ENCODE data around the gene ITGAL. TPM values are rescaled to one million over a fixed set of nuclear protein-coding genes. Genes with fewer than 3 reads are reported as not detected.

The ITGAL gene
- total RNA-seq, 1 experiment from 2014 or later = 0.50 TPM

- H2AFZ ChIP-seq = no peak overlapping the region
- no peaks in the 10 kb centered on the region for H3K9me2 ChIP-seq (ENCODE audit: insufficient read depth)
- H3K79me2 ChIP-seq (ENCODE audit: low read depth) = peaks cover 19% of the 10 kb centered on the region
- H3K4me3 ChIP-seq = no peak overlapping the region
- CTCF ChIA-PET = interaction anchor here (1.6 kb wide), 1 partner anchor 18 kb away, joined by 6 read pairs; the partner anchor contains the start of gene ZNF747
- no peaks in the 10 kb centered on the region for H4K20me1 ChIP-seq (ENCODE audit: insufficient read depth)
- H3K4me2 ChIP-seq = no peak overlapping the region
- no peak for DNase-seq
- H3K27me3 ChIP-seq (ENCODE audit: insufficient read depth, low read depth) = no peaks in the 10 kb centered on the region
- H3K27ac ChIP-seq = no peak overlapping the region
- TF ChIP-seq CTCF (conservative IDR thresholded peaks at IDR 0.05) (no peak), EZH2 (IDR thresholded peaks at IDR 0.05; ENCODE audit: low read depth) (no peak)
- BruUV-seq (replicated peaks) = no TSS peak
- H3F3A ChIP-seq (ENCODE audit: insufficient read depth, low read depth) = peaks cover 20% of the 10 kb centered on the region
- H3K36me3 ChIP-seq (ENCODE audit: low read depth) = no peaks in the 10 kb centered on the region
- H3K4me1 ChIP-seq (replicated peaks; ENCODE audit: insufficient read depth) = peaks cover 8% of the 10 kb centered on the region
- no peaks in the 10 kb centered on the region for H3K9me3 ChIP-seq (ENCODE audit: insufficient read depth, low read depth)
- POLR2A ChIA-PET (ENCODE audit: unreplicated experiment) = no interaction called here
- intact Hi-C loops (cut with micrococcal nuclease; ENCODE audit: unreplicated experiment) = loop anchor here (10.0 kb wide), 1 partner anchor 211 kb away; the partner anchor contains the start of genes CFAP119 and RNF40
These were observed 80.9 kb downstream of the ITGAL start for GRCh38 chr16:30553393-30553899.

- ChIA-PET CTCF (interaction anchor here (1.6 kb wide), 1 partner anchor 20 kb away, joined by 6 read pairs; the partner anchor contains the start of gene ZNF747), POLR2A (ENCODE audit: unreplicated experiment) (interaction anchor here (0.6 kb wide), 1 partner anchor 21 kb away, joined by 3 read pairs; no protein-coding TSS in a partner anchor)
- TF ChIP-seq EZH2 (IDR thresholded peaks at IDR 0.05; ENCODE audit: low read depth) (no peak), CTCF (conservative IDR thresholded peaks at IDR 0.05) (no peak)
- H3K79me2 ChIP-seq (ENCODE audit: low read depth) = peaks cover 19% of the 10 kb centered on the region
- no peaks in the 10 kb centered on the region for H3K36me3 ChIP-seq (ENCODE audit: low read depth)
- H3K27me3 ChIP-seq (ENCODE audit: insufficient read depth, low read depth) = no peaks in the 10 kb centered on the region
- DNase-seq = no peak
- no peaks in the 10 kb centered on the region for H4K20me1 ChIP-seq (ENCODE audit: insufficient read depth)
- H2AFZ ChIP-seq = no peak overlapping the region
- no TSS peak for BruUV-seq (replicated peaks)
- peaks cover 26% of the 10 kb centered on the region; the same call in 1 of the 2 replicates for H3F3A ChIP-seq (ENCODE audit: insufficient read depth, low read depth)
- intact Hi-C loops (cut with micrococcal nuclease; ENCODE audit: unreplicated experiment) = loop anchor here (10.0 kb wide), 1 partner anchor 210 kb away; the partner anchor contains the start of genes CFAP119 and RNF40
- no peak overlapping the region for H3K4me3 ChIP-seq
- no peak overlapping the region for H3K4me2 ChIP-seq
- H3K9me2 ChIP-seq (ENCODE audit: insufficient read depth) = no peaks in the 10 kb centered on the region
- no peak overlapping the region for H3K27ac ChIP-seq
- peaks cover 12% of the 10 kb centered on the region for H3K4me1 ChIP-seq (replicated peaks; ENCODE audit: insufficient read depth)
- H3K9me3 ChIP-seq (ENCODE audit: insufficient read depth, low read depth) = no peaks in the 10 kb centered on the region
These were observed 82.2 kb downstream of the ITGAL start for GRCh38 chr16:30554557-30555314.

- POLR2A ChIA-PET (ENCODE audit: unreplicated experiment) = no interaction called here
These were observed 83.0 kb downstream of the ITGAL start for GRCh38 chr16:30555315-30556124.

More at GRCh38 chr16:30555315-30556124, 83.0 kb downstream of the ITGAL start:
- CTCF ChIA-PET = interaction anchor here (1.6 kb wide), 1 partner anchor 21 kb away, joined by 6 read pairs; the partner anchor contains the start of gene ZNF747
- no TSS peak for BruUV-seq (replicated peaks)
- Histone ChIP-seq H3K79me2 (ENCODE audit: low read depth) (peaks cover 19% of the 10 kb centered on the region), H2AFZ (no peak overlapping the region), H3K27me3 (ENCODE audit: insufficient read depth, low read depth) (no peaks in the 10 kb centered on the region), H3K4me3 (no peak overlapping the region), H3K9me2 (ENCODE audit: insufficient read depth) (no peaks in the 10 kb centered on the region), H3K9me3 (ENCODE audit: insufficient read depth, low read depth) (no peaks in the 10 kb centered on the region), H4K20me1 (ENCODE audit: insufficient read depth) (no peaks in the 10 kb centered on the region), H3K4me1 (replicated peaks; ENCODE audit: insufficient read depth) (peaks cover 14% of the 10 kb centered on the region), H3K4me2 (no peak overlapping the region), H3F3A (ENCODE audit: insufficient read depth, low read depth) (peaks cover 29% of the 10 kb centered on the region; the same call in 1 of the 2 replicates), H3K36me3 (ENCODE audit: low read depth) (no peaks in the 10 kb centered on the region), H3K27ac (no peak overlapping the region)
- intact Hi-C loops (cut with micrococcal nuclease; ENCODE audit: unreplicated experiment) = loop anchor here (10.0 kb wide), 1 partner anchor 209 kb away; the partner anchor contains the start of genes CFAP119 and RNF40
- TF ChIP-seq CTCF (conservative IDR thresholded peaks at IDR 0.05) (no peak), EZH2 (IDR thresholded peaks at IDR 0.05; ENCODE audit: low read depth) (no peak)
- no peak for DNase-seq
